Heart left ventricle (tissue), 13 donors: Measurements from ENCODE around the gene ERC1.

Experiments
- CTCF ChIP-seq, 12 donors: fragments of 200-600 bp; sonication (generic) in 4 of 12; IDR thresholded peaks; one replicate each; pipeline versions ENCODE4 v1.5.0 to v1.8.0; 2018 to 2022; ENCODE audit warnings: antibody characterized with exemption in 12 of 12, mild to moderate bottlenecking in 5 of 12
- POLR2A ChIP-seq, 2 donors: fragments of 450-650 bp; IDR thresholded peaks; one replicate each; pipeline ENCODE4 v1.6.1; 2017; ENCODE audit warnings: antibody characterized with exemption in 2 of 2, mild to moderate bottlenecking in 2 of 2, moderate library complexity in 2 of 2
- donor health status: ischemic (EF 13 %, LVEDD 7.1; RV severe dilation, severe dysfunction).
- donor health status: DM: no; HTN: yes; CAD: no.
- donor health status: DM: no; HTN: no; CAD: no.
- donor health status: ischemic (EF 25% LVEDD 6.9; RV normal size, moderate dysfunction).
- donor health status: ischemic (EF 25% LVEDD 5.7; RV mildly dilated, moderate dysfunction).
- donor health status: ischemic (EF 35%, LVEDD 5.7; RV mildly dilated, moderate dysfunction).
- donor health status: nonischemic (EF 11% LVEDD 7.7; RV severe dilation, severe dysfunction).
- donor health status: DM: yes; HTN: yes; CAD: no.
- donor health status: PGD.
- donor health status: ischemic (EF 29% LVEDD 5.4; RV normal size, mild dysfunction).
- donor health status: nonischemic (EF 23%, LVEDD 6.1; RV moderate dilation, normal function).

GRCh38 chr12:1170411-1170810 lies 179.4 kb downstream of the ERC1 start:
- no peak for TF ChIP-seq CTCF (IDR thresholded peaks at IDR 0.05)
- TF ChIP-seq POLR2A (IDR thresholded peaks at IDR 0.05): no peak
